Vagina (tissue), 2 donors: Measurements from ENCODE around the gene CD22. TPM values are rescaled to one million over a fixed set of nuclear protein-coding genes. Genes with fewer than 3 reads are reported as not detected.
"Not testable (repeated sequence)": the region's sequence is repeated elsewhere in the genome, so short reads cannot be mapped to it uniquely, and the experiment has no call there.

Source experiments
- DNase-seq, 2 donors: peaks; one replicate each; pipeline ENCODE4 v3.0.0-alpha.2; 2017; ENCODE audit errors: extremely low spot score in 2 of 2
- H3K27ac ChIP-seq: fragments of 200-600 bp; sonication (generic); one replicate; pipeline ENCODE4 v1.5.1; 2019
- H3K27me3 ChIP-seq: fragments of 200-600 bp; sonication (generic); one replicate; pipeline ENCODE4 v1.5.1; 2019
- H3K36me3 ChIP-seq, 2 donors: fragments of 200-600 bp; sonication (generic); one replicate each; pipeline ENCODE4 v1.5.1; 2017 to 2019
- H3K4me1 ChIP-seq: fragments of 200-600 bp; sonication (generic); one replicate; pipeline ENCODE4 v1.5.1; 2019
- H3K4me3 ChIP-seq, 2 donors: fragments of 200-600 bp; sonication (generic); 1 replicate in 1 of 2; 2 replicates in 1 of 2; pipeline ENCODE4 v1.5.1; 2016 to 2019
- H3K9me3 ChIP-seq: fragments of 200-600 bp; sonication (generic); one replicate; pipeline ENCODE4 v1.5.1; 2019
- POLR2A ChIP-seq, 2 donors: fragments of 450-650 bp; IDR thresholded peaks; one replicate each; pipeline ENCODE4 v1.6.1; 2017; ENCODE audit warnings: antibody characterized with exemption in 2 of 2, mild to moderate bottlenecking in 2 of 2, moderate library complexity in 2 of 2
- POLR2AphosphoS5 ChIP-seq, 2 donors: sonication (generic); formaldehyde crosslinking; IDR thresholded peaks; one replicate each; pipeline ENCODE4 v1.9.0; 2017; ENCODE audit warnings: antibody characterized with exemption in 2 of 2, mild to moderate bottlenecking in 2 of 2, low read depth in 1 of 2; ENCODE audit not compliant: insufficient read depth in 1 of 2
- intact Hi-C: fragments of 100-400 bp; cut with DNase I; formaldehyde crosslinking; loops from one replicate; pipeline ENCODE4 v1.15.1; 2023
- total RNA-seq: library from RNA; depleted of rRNA; stranded (reverse); fragments of >200 nt; gene quantifications from one replicate; pipeline ENCODE4 v1.2.3, GENCODE V29; 2016
- TF ChIP-seq, protein P1 (sequence below), 3 experiments: fragments of 450-650 bp in 2 of 3; fragments of 200-600 bp in 1 of 3; sonication (generic) in 1 of 3; IDR thresholded peaks; one replicate each; pipeline ENCODE4 v1.5.1; 2017 to 2019; ENCODE audit warnings: antibody characterized with exemption in 3 of 3, mild to moderate bottlenecking in 2 of 3, moderate library complexity in 2 of 3

The CD22 gene
- total RNA-seq, 1 donor from 2014 or later, result 7.6 TPM

DNA sequence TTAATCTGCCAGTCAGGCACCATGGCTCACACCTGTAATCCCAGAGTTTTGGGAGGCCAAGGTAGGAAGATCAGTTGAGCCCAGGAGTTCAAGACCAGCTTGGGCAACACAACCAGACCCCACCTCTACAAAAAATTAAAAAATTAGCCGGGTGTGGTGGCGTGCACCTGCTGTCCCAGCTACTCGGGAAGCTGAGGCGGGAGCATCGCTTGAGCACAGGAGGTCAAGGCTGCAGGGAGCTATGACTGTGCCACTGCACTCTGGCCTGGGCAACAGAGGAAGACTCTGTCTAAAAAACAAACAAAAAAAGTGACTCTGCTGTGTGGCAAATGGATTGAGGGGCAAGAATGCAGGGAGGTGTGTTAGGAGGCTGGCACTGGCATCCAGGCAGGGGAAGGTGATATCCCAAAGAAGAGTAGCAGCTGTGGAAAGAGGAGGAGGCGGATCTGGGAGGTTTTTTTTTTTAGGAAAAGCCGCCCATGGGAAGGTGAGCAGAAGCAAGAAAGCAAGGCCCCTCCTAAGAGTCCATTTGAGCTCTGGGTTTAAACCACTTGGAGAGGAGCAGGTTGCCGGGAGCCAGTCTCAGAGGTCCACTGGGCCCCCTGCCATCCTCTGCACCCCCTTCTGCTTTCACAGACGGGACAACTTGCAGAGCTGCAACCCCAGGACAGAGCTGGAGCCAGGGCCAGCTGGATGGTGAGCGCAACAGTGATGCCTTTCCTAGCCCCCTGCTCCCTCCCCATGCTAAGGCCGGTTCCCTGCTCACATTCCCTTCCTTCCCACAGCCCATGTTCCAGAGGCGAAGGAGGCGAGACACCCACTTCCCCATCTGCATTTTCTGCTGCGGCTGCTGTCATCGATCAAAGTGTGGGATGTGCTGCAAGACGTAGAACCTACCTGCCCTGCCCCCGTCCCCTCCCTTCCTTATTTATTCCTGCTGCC lies 44.6 kb upstream of the CD22 start:
- TF ChIP-seq POLR2AphosphoS5 (IDR thresholded peaks at IDR 0.05; ENCODE audit: insufficient read depth in 1 of 2, low read depth in 1 of 2), result no peak
- no peak for TF ChIP-seq POLR2A (IDR thresholded peaks at IDR 0.05)
- TF ChIP-seq, protein P1, sequence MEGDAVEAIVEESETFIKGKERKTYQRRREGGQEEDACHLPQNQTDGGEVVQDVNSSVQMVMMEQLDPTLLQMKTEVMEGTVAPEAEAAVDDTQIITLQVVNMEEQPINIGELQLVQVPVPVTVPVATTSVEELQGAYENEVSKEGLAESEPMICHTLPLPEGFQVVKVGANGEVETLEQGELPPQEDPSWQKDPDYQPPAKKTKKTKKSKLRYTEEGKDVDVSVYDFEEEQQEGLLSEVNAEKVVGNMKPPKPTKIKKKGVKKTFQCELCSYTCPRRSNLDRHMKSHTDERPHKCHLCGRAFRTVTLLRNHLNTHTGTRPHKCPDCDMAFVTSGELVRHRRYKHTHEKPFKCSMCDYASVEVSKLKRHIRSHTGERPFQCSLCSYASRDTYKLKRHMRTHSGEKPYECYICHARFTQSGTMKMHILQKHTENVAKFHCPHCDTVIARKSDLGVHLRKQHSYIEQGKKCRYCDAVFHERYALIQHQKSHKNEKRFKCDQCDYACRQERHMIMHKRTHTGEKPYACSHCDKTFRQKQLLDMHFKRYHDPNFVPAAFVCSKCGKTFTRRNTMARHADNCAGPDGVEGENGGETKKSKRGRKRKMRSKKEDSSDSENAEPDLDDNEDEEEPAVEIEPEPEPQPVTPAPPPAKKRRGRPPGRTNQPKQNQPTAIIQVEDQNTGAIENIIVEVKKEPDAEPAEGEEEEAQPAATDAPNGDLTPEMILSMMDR (IDR thresholded peaks at IDR 0.05), result no peak
- no peak for DNase-seq
- intact Hi-C loops, result no loop called here
- H3K4me1 ChIP-seq, result peaks cover 16% of the 10 kb centered on the region
- no peaks in the 10 kb centered on the region for H3K9me3 ChIP-seq
- H3K36me3 ChIP-seq, result peaks cover 0 to 4% of the 10 kb centered on the region in 2 donors
- no peaks in the 10 kb centered on the region for H3K27me3 ChIP-seq
- H3K4me3 ChIP-seq, result no peak overlapping the region
- no peak overlapping the region for H3K27ac ChIP-seq

- TF ChIP-seq POLR2A (IDR thresholded peaks at IDR 0.05), result no peak
- TF ChIP-seq, protein P1 (IDR thresholded peaks at IDR 0.05), result no peak
- no peak for TF ChIP-seq POLR2AphosphoS5 (IDR thresholded peaks at IDR 0.05; ENCODE audit: insufficient read depth in 1 of 2, low read depth in 1 of 2)
- no peak for DNase-seq
- intact Hi-C loops, result no loop called here
- no peaks in the 10 kb centered on the region for H3K9me3 ChIP-seq
- H3K27me3 ChIP-seq, result no peaks in the 10 kb centered on the region
- H3K4me1 ChIP-seq, result peaks cover 16% of the 10 kb centered on the region
- no peak overlapping the region for H3K4me3 ChIP-seq
- no peak overlapping the region for H3K27ac ChIP-seq
- no peaks in the 10 kb centered on the region for H3K36me3 ChIP-seq
Measured at GRCh38 chr19:35285095-35285449, 43.9 kb upstream of the CD22 start.

DNA sequence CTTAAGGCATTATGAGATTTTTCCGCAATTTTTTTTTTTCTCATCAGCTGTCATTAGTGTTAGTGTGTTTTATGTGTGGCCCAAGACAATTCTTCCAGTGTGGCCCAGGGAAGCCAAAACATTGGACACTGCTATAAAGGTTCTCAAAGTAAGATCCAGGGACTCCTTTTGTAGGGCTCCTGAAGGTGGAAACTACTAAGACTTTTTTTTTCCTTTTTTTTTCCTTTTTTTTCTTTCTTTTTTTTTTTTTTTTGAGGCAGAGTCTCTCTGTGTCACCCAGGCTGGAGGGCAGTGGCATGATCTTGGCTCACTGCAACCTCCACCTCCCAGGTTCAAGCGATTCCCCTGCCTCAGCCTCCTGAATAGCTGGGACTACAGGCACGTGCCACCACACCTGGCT lies 43.5 kb upstream of the CD22 start:
- H3K27me3 ChIP-seq, intact Hi-C loops, H3K36me3 ChIP-seq, H3K4me3 ChIP-seq, DNase-seq, H3K27ac ChIP-seq, H3K9me3 ChIP-seq: not testable (repeated sequence)
- H3K4me1 ChIP-seq, result peaks cover 16% of the 10 kb centered on the region

DNA sequence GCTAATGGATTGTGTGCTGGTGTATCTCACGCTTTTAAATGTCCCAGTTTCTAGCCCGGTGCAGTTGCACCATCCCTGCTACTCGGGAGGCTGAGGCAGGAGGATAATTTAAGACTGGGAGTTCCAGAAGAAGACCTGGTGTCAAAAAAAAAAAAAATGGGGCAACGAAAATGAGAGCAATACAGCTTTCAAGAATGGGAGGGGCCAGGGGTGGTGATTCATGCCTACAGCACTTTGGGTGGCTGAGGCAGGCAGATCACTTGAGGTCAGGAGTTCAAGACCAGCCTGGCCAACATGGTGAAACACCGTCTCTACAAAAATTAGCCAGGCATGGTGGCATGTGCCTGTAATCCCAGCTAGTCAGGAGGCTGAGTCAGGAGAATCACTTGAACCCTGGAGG lies 42.9 kb upstream of the CD22 start:
- H3K27ac ChIP-seq, DNase-seq, intact Hi-C loops, H3K36me3 ChIP-seq, H3K27me3 ChIP-seq, H3K4me3 ChIP-seq, H3K9me3 ChIP-seq: not testable (repeated sequence)
- peaks cover 12% of the 10 kb centered on the region for H3K4me1 ChIP-seq

- Histone ChIP-seq H3K4me3 (no peak overlapping the region), H3K9me3 (no peaks in the 10 kb centered on the region), H3K27me3 (no peaks in the 10 kb centered on the region), H3K36me3 (no peaks in the 10 kb centered on the region), H3K4me1 (no peaks in the 10 kb centered on the region), H3K27ac (no peak overlapping the region)
- intact Hi-C loops, result no loop called here
- no peak for TF ChIP-seq POLR2A (IDR thresholded peaks at IDR 0.05)
- TF ChIP-seq POLR2AphosphoS5 (IDR thresholded peaks at IDR 0.05; ENCODE audit: insufficient read depth in 1 of 2, low read depth in 1 of 2), result no peak
- TF ChIP-seq, protein P1 (IDR thresholded peaks at IDR 0.05), result no peak
- no peak for DNase-seq
Measured at GRCh38 chr19:35287713-35288112, 41.3 kb upstream of the CD22 start.

DNA sequence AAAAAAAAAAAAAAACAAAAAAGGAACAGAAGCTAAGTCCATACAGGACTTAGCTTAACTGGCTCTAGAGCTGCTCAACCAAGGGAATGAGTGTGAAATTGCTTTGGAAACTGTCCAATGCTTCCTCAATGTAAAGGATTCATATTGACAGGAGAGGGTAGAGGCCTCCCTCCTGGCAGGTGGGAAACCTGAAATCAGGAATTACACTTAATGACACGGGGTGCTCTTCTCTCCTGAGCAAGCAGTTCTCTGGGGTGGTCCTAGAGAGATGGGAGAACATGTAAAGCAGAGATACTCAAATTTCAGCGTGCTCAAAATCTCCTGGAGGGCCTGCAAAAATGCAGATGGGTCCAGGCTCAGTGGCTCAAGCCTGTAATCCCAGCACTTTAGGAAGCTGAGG lies 40.7 kb upstream of the CD22 start:
- H3K27me3 ChIP-seq, result no peaks in the 10 kb centered on the region
- no peaks in the 10 kb centered on the region for H3K9me3 ChIP-seq
- H3K27ac ChIP-seq, result no peak overlapping the region
- H3K4me3 ChIP-seq, result no peak overlapping the region
- intact Hi-C loops, result no loop called here
- no peaks in the 10 kb centered on the region for H3K4me1 ChIP-seq
- no peaks in the 10 kb centered on the region for H3K36me3 ChIP-seq
- no peak for DNase-seq
- no peak for TF ChIP-seq POLR2A (IDR thresholded peaks at IDR 0.05)
- TF ChIP-seq POLR2AphosphoS5 (IDR thresholded peaks at IDR 0.05; ENCODE audit: insufficient read depth in 1 of 2, low read depth in 1 of 2), result no peak
- TF ChIP-seq, protein P1 (IDR thresholded peaks at IDR 0.05), result no peak
